Left colon (tissue), 2 donors: Measurements from ENCODE around the gene LONRF3. TPM values are rescaled to one million over a fixed set of nuclear protein-coding genes. Genes with fewer than 3 reads are reported as not detected.
"Not testable (repeated sequence)": the region's sequence is repeated elsewhere in the genome, so short reads cannot be mapped to it uniquely, and the experiment has no call there.

ENCODE experiments used
- ATAC-seq: fragments of 200-7000 bp; cut with Tn5 transposase; one replicate; pipeline ENCODE4 v1.9.1; 2020; ENCODE audit warnings: mild to moderate bottlenecking, moderate library complexity
- DNase-seq, 2 donors: peaks; one replicate each; pipeline ENCODE4 v3.0.0-alpha.2; 2020
- intact Hi-C, 2 donors: fragments of 100-400 bp; cut with DNase I in 1 of 2; cut with micrococcal nuclease in 1 of 2; formaldehyde crosslinking; loops; one replicate each; pipeline versions ENCODE4 v1.11.2 to v1.14.0; 2022; cut with DNase I, micrococcal nuclease
- total RNA-seq, 2 donors: library from RNA; stranded (reverse); fragmentation: NEBNext Ultra II Directional; extraction: Animal tissue kit (Norgen Biotek cat#: 25700); gene quantifications; one replicate each; pipeline ENCODE4 v1.2.1, GENCODE V29; 2021
- donor health status: DM: no; HTN: no; CAD: no.
- donor health status: DM: yes; HTN: yes; CAD: no.

The LONRF3 gene
- total RNA-seq, 2 donors from 2014 or later, result 10.8 to 11.1 TPM

- intact Hi-C loops, result no loop called here
- no peak for DNase-seq
- no peak for ATAC-seq
Measured at GRCh38 chrX:118977424-118977823, 3.0 kb downstream of the LONRF3 start.

DNA sequence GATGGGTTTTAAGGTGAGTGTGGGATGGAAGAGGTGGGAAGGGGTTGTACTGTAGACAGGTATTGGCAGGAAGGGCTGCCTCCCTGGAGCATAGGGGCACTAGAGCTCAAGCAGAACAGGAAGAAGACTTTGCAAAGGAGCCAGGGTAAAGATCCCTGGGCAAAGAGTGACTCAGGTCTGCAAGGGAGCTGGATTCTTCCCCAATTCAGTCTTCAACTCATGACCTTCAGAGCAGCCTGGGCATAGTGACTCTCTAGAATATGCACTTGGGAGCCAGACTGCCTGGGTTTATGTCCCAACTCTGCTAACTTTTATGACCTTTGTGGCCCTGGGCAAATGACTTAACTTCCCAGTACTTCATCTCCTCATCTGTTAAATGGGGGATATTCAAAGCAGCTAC is 4.0 kb downstream of the LONRF3 start:
- no peak for ATAC-seq
- intact Hi-C loops, result no loop called here

GRCh38 chrX:118980761-118981160 is 6.3 kb downstream of the LONRF3 start:
- ATAC-seq (no peak), DNase-seq (no peak)
- intact Hi-C loops, result no loop called here

More for the DNA sequence above, 4.0 kb downstream of the LONRF3 start:
- no peak for DNase-seq

GRCh38 chrX:118983513-118983912 is 9.1 kb downstream of the LONRF3 start:
- intact Hi-C loops, result no loop called here
- DNase-seq (peak in 1 of 2 donors; percentile 31), ATAC-seq (peak; percentile 96)

DNA sequence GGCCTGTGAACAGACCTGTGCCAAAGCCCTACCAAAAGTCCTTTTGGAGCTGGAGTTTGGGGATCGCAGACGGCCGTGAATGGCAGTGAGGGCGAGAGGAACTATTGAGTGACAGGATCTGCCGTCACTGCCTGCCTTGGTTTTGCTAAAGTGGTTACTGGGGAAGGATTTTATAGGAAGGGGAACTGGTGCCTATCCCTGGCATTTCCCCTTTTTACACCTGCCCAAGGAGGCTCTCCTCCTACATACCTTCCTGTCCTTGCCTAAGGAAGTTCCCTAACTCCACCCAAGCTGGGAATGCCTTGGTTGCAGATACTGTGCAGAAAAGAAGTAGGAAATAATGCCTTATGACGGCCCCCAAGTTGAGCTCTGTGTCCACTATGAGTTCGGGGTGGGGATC is 14.5 kb downstream of the LONRF3 start:
- ATAC-seq (no peak), DNase-seq (no peak)
- intact Hi-C loops, result no loop called here

GRCh38 chrX:118989886-118990285 is 15.5 kb downstream of the LONRF3 start:
- ATAC-seq, result no peak
- intact Hi-C loops, result no loop called here
- DNase-seq, result no peak

DNA sequence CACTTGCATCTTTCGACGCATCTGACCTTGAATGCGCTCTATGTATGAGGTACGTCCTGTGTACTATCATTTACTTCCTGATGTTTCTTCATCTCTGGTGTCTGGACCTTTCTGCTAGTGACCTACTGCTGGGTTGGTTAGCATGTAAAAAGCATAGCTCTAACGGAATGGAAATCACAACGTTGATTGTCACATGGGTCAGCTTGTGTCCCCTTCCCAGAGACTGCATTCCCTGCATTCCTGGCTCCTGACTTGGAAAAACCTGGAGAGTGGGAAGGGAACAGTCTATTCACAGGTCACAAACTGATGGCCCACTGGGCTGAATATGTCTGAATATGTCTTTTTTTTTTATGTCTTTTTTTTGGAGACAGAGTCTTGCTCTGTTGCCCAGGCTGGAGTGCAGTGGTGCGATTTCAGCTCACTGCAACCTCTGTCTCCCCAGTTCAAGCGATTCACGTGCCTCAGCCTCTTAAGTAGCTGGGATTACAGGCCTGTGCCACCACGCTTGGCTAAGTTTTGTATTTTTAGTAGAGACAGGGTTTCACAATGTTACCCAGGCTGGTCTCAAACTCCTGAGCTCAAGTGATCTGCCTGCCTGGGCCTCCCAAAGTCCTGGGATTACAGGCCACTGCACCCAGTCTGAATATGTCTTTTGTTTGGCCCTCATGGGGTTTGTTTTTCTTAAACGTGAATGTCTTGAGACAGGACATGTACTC is 16.3 kb downstream of the LONRF3 start:
- DNase-seq, result no peak
- ATAC-seq, result no peak
- intact Hi-C loops, result no loop called here

- intact Hi-C loops, ATAC-seq: not testable (repeated sequence)
- DNase-seq, result peak in 1 of 2 donors; percentile 30
Measured at GRCh38 chrX:118992441-118993121, 18.2 kb downstream of the LONRF3 start.

DNA sequence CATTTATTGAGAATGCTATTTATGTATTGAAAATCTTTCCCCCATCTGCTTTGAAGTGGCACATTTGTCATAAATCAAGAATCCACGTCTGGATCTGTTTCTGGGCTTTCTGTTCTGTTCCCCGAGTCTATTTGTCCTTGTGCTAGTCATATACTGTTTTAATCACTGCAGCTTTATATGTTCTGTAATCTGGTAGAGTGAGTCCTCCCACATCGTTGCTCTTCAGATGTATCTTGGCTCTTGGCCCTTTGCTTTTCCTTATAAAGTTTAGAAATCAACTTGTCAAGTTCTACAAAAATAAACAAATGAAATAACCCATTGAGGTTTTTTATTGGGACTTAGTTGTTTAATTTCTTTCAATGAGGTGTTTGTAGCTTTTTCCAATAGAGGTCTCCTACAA is 29.0 kb downstream of the LONRF3 start:
- intact Hi-C loops, result loop anchor here in 1 of 2 donors (10.0 kb wide), 1 partner anchor 159 kb away; no protein-coding TSS in a partner anchor
- no peak for DNase-seq
- ATAC-seq, result no peak

DNA sequence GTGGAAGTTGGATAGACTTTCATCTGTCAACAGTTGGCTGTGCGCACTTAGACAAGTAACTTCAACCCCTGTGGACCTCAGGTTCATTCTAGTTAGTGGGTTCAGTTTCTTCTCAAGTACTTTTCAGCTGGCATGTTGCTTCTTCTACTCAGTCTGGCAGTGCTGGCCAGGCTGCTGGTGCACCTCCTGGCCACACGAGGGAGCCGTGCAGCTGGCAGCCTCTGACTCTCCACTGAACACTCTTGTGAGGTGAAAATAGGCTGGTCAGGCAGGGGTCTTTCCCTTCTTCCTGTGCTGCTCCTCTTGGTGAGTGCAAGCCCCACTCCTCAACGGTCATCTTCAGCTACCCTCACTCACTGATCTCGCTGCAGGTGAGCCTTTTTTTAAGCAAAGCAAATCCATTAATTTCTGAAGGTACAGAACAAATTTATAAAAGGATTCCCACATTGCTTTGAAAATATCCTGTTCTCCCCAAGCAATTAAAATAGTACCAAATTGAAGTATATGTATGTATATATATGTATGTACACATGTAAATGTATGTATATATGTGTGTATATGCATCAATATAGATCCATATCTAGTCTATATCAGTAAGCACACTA is 30.6 kb downstream of the LONRF3 start:
- intact Hi-C loops, result loop anchor here in 1 of 2 donors (10.0 kb wide), 1 partner anchor 160 kb away; no protein-coding TSS in a partner anchor
- DNase-seq (peak; percentile 28 to 60), ATAC-seq (peak; percentile 81)

GRCh38 chrX:119007189-119007770 is 32.9 kb downstream of the LONRF3 start:
- ATAC-seq (no peak), DNase-seq (no peak)
- intact Hi-C loops, result loop anchor here in 1 of 2 donors (10.0 kb wide), 1 partner anchor 162 kb away; no protein-coding TSS in a partner anchor

- DNase-seq (peak in 1 of 2 donors; percentile 58), ATAC-seq (peak; percentile 51)
- intact Hi-C loops, result loop anchor here in 1 of 2 donors (10.0 kb wide), 1 partner anchor 163 kb away; no protein-coding TSS in a partner anchor
Measured at GRCh38 chrX:119008110-119008744, 33.8 kb downstream of the LONRF3 start.

- no peak for DNase-seq
- ATAC-seq, result no peak
- intact Hi-C loops, result loop anchor here in 1 of 2 donors (10.0 kb wide), 1 partner anchor 164 kb away; no protein-coding TSS in a partner anchor
Measured at GRCh38 chrX:119009071-119009470, 34.7 kb downstream of the LONRF3 start.

- intact Hi-C loops, result no loop called here
- DNase-seq, result no peak
- no peak for ATAC-seq
Measured at GRCh38 chrX:119010491-119010890, 36.1 kb downstream of the LONRF3 start.

- DNase-seq (no peak), ATAC-seq (no peak)
- intact Hi-C loops, result no loop called here
Measured at GRCh38 chrX:119013164-119013563, 38.7 kb downstream of the LONRF3 start.

- intact Hi-C loops, result no loop called here
- DNase-seq, result peak; percentile 12 to 27
- no peak for ATAC-seq
Measured at GRCh38 chrX:119015407-119016237, 41.2 kb downstream of the LONRF3 start.

DNA sequence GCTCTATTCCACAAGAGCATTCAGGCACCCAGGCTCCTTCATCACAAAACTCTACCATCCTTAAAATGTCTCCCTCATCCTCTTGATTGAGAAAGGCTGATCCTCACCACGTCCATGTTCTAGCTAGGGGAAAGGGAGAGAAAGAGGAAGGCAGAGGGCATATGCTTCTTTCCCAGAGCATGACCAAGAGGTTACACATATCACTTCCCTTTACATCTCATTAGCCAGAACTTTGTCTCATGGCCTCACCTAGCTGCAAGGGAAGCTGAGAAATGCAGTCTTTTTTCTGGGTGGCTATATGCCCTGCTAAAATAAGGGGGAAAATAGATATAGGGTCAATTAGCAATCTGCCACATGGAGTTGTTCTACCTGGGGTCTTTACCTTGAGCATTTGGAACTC is 42.7 kb downstream of the LONRF3 start:
- no peak for DNase-seq
- intact Hi-C loops, result no loop called here
- no peak for ATAC-seq

- ATAC-seq, result no peak
- intact Hi-C loops, result no loop called here
Measured at GRCh38 chrX:119025900-119026299, 51.5 kb downstream of the LONRF3 start.

More at GRCh38 chrX:119025900-119026299, 51.5 kb downstream of the LONRF3 start:
- DNase-seq, result no peak
